ENCODE results near the gene RGS6. TPM values are rescaled to one million over a fixed set of nuclear protein-coding genes. Genes with fewer than 3 reads are reported as not detected.

The RGS6 gene
- total RNA-seq, 1 donor from 2014 or later = 1.6 TPM

GRCh38 chr14:72583316-72584272 lies 651.4 kb downstream of the RGS6 start:
- Mint-ChIP-seq H3K9me3 (peaks cover 7% of the 10 kb centered on the region), H3K4me3 (no peak overlapping the region), H3K36me3 (no peaks in the 10 kb centered on the region), H3K4me1 (ENCODE audit: unreplicated experiment) (no peaks in the 10 kb centered on the region), H3K27me3 (peaks cover 20% of the 10 kb centered on the region), H3K27ac (no peak overlapping the region)
- DNase-seq (ENCODE audit: extremely low spot score, unreplicated experiment) = no peak
- TF ChIP-seq CTCF (conservative IDR thresholded peaks at IDR 0.05) = no peak

GRCh38 chr14:72588521-72588920 lies 656.3 kb downstream of the RGS6 start:
- Mint-ChIP-seq H3K36me3 (no peaks in the 10 kb centered on the region), H3K4me3 (no peak overlapping the region), H3K9me3 (peaks cover 7% of the 10 kb centered on the region), H3K27me3 (peaks cover 19% of the 10 kb centered on the region), H3K27ac (no peak overlapping the region), H3K4me1 (ENCODE audit: unreplicated experiment) (no peaks in the 10 kb centered on the region)
- no peak for TF ChIP-seq CTCF (conservative IDR thresholded peaks at IDR 0.05)
- no peak for DNase-seq (ENCODE audit: extremely low spot score, unreplicated experiment)

GRCh38 chr14:72589652-72590051 lies 657.4 kb downstream of the RGS6 start:
- Mint-ChIP-seq H3K9me3 (peaks cover 7% of the 10 kb centered on the region), H3K27me3 (peaks cover 19% of the 10 kb centered on the region), H3K27ac (no peak overlapping the region), H3K4me3 (no peak overlapping the region), H3K4me1 (ENCODE audit: unreplicated experiment) (no peaks in the 10 kb centered on the region), H3K36me3 (no peaks in the 10 kb centered on the region)
- DNase-seq (ENCODE audit: extremely low spot score, unreplicated experiment) = no peak
- no peak for TF ChIP-seq CTCF (conservative IDR thresholded peaks at IDR 0.05)

GRCh38 chr14:72590577-72590976 lies 658.3 kb downstream of the RGS6 start:
- H3K27ac Mint-ChIP-seq = no peak overlapping the region
- no peak for DNase-seq (ENCODE audit: extremely low spot score, unreplicated experiment)
- H3K27me3 Mint-ChIP-seq = peaks cover 18% of the 10 kb centered on the region
- H3K4me3 Mint-ChIP-seq = no peak overlapping the region
- H3K36me3 Mint-ChIP-seq = no peaks in the 10 kb centered on the region
- no peak for TF ChIP-seq CTCF (conservative IDR thresholded peaks at IDR 0.05)
- H3K9me3 Mint-ChIP-seq = peaks cover 7% of the 10 kb centered on the region
- H3K4me1 Mint-ChIP-seq (ENCODE audit: unreplicated experiment) = no peaks in the 10 kb centered on the region

GRCh38 chr14:72591391-72591790 lies 659.2 kb downstream of the RGS6 start:
- Mint-ChIP-seq H3K4me1 (ENCODE audit: unreplicated experiment) (no peaks in the 10 kb centered on the region), H3K36me3 (no peaks in the 10 kb centered on the region), H3K27ac (no peak overlapping the region), H3K4me3 (no peak overlapping the region), H3K27me3 (peaks cover 12% of the 10 kb centered on the region), H3K9me3 (peaks cover 3% of the 10 kb centered on the region)
- no peak for TF ChIP-seq CTCF (conservative IDR thresholded peaks at IDR 0.05)
- DNase-seq (ENCODE audit: extremely low spot score, unreplicated experiment) = no peak
